Renal cortical epithelial cell (primary cell): ENCODE results near the gene UGT2A1. TPM values are rescaled to one million over a fixed set of nuclear protein-coding genes. Genes with fewer than 3 reads are reported as not detected.

Experiments used
- DNase-seq: peaks from one replicate; pipeline ENCODE4 v3.0.0-alpha.2; 2011; ENCODE audit warnings: low read depth
- total RNA-seq: library from RNA; depleted of rRNA; stranded (reverse); fragments of >200 nt; gene quantifications from 2 replicates; pipeline ENCODE4 v1.2.3, GENCODE V29; 2014

The UGT2A1 gene
- total RNA-seq, 1 donor from 2014 or later = not detected

DNA sequence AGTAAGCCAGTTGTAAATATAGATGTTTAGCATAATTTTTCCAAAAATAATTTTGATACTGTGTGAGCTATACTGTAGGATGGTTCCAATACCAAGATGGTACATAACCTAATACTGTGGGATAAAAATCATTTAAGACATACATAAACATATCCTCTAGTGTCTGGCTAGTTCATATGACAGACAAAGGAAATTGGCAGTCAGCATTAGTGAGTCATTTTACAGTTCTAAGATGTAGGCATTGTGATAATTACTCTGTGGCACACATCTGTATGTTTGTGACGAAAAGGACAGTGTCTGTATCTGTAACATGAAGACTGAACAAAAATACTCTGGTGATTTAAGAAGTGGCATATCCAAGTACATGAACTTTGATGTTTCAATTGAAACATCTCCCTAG is 63.2 kb downstream of the UGT2A1 start:
- no peak for DNase-seq

DNA sequence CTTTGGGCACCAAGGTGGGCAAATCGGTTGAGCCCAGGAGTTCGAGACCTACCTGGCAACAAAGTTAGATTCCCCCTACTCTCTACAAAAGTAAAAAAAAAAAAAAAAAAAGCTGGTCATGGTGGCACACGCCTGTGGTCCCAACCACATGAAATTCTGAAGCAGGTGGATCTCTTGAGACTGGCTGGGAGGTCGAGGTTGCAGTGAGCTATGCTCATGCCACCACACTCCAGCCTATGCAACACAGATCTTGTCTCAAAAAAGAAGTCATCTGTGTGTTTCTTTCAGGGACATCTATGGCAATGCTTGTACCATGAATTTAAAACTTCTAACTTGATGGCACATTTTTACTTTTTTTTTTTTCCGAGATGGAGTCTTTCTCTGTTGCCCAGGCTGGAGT is 68.9 kb downstream of the UGT2A1 start:
- DNase-seq = no peak

DNA sequence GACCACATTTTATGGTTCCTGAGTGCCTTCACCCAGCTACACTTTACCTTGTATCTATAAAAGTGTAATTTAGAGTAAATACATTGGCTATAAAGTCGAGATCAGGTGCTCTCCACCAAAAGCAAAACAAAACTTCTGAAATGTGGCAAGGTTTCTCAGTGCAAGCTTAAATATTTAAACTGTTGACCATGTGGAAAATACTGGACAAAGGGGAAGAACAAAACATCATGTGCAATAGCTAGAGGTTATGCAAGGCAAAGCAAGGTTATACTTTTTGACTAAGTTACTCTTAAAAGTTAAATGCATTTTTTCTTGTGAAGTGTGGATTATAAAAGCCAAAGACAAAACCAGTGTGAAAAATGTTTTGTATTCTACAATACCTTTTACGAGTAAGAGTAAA is 69.5 kb downstream of the UGT2A1 start:
- peak; percentile 33 for DNase-seq

DNA sequence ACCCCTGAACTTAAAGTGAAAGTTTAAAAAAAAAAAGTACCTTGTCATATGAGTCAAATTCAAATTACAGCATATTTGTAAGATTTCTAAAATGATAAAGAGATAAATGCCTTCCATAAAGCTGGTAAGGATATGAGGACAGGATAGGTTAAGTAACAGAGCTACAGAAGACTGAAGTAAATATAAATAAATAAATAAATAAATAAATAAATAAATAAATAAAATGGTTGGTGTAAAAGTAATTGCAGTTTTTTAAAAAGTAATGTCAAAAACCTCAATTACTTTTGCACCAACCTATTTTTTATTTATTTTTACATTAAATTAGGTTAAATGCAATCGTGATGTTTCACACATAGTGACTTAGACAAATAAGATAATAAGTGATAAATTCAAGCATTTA is 75.8 kb downstream of the UGT2A1 start:
- DNase-seq = no peak

DNA sequence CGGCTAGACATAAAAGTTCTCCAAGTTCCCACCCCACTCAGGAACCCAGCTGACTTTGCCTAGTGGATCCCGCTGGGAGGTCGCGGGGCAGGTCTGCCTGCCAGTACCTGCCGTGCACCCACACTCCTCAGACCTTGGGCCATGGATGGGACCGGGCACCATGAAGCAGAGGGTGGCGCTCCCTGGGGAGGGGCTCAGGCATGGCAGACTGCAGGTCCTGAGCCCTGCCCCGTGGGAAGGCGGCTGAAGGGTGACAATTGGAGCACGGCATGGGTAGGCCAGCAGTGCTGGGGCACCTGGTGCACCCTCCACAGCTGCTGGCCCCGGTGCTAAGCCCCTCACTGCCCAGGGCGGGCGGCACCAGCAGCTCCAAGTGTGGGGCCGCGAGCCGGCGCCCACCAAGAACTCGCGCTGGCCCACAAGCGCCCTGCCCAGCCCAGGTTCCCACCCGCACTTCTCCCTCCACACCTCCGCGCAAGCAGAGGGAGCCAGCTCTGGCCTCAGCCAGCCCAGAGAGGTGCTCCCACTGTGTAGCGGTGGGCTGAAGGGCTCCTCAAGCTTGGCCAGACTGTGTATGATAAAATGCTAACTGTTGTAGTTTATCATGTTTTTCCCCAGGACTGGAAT is 76.7 kb downstream of the UGT2A1 start:
- no peak for DNase-seq

DNA sequence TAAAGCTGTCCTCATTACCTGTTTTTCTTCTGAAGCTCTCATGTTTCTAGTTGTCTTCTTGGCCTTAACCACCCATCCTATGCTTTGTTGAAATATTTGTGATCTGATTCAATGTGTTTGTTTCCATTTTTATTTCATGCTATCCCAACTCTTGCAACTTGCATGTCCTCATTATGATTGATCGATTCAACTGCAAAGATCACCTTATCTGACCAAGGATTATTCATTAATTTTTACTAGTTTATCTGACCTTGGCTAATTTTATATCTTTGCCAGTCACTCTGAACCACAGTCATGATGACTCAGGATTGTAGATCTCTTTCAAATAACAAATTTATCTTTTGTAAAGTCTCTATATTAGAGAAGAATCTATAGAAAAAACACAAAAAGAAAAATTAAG is 84.3 kb downstream of the UGT2A1 start:
- no peak for DNase-seq

DNA sequence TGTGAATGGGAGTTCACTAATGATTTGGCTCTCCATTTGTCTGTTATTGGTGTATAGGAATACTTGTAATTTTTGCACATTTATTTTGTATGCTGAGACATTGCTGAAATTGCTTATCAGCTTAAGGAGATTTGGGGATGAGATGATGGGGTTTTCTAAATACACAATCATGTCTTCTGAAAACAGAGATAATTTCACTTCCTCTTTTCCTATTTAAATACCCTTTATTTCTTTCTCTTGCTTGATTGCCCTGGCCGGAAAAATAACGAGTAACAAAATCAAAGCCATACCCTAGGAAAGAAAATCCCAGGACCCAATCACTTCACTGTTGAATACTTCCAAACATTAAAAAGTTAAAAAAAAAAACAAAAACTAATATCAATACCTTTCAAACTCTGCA is 89.6 kb downstream of the UGT2A1 start:
- DNase-seq = no peak

DNA sequence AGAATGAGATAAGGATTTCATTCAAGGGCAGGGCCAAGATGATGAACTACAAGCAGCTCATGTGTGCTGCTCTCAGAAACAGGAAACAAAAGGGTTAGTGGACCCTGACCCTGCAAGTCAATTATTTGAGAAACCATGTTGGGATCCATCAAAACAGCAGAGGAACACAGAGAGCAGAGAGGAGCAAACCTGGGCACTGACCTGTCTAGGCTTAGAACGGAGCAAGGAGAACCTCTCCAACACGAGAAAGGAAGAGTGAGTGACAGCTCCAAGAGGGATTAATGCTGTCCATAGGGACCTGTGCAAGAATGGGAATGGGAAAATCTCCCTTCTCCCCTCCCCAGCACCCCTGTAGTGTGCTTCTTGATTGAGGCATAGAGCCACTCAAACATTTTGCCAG is 103.4 kb downstream of the UGT2A1 start:
- DNase-seq = no peak

DNA sequence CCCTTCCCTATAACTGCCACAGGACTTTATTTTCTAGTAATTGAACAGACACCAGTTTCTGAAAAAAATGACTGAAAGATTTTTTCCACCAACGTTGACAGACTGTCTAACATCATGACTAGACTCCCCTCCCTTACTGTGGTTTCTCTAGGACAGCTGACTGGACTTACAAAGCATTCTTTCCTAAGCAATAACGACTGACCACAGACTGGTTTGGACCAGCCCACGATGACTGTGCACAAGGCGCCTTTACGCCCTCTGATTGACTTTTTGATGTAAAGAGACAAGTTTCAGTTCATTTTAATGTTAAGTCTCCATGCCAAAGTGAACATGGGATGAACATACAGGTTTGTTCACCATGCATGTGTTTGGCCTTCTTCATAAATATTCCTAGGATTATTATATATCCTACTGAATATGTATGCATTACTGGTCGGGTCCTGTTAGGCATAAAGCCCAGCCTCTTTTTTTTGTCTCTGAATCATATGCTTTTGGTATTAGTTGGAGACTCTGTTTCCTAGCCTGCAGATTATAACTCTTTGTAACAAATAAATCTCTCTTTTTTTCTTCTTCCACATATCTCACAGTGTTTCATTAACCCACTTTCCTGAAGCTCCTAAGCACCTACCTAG is 106.8 kb downstream of the UGT2A1 start:
- peak; percentile 72 for DNase-seq

Other genes with a start within 250 kb of the UGT2A1 start
- gene UGT2B4, start 157.3 kb downstream of the UGT2A1 start, total RNA-seq = 0.15 and 0.69 TPM in 2 replicates
- not detected in 2 replicates for gene UGT2A2, start 13.6 kb downstream of the UGT2A1 start, total RNA-seq
- not detected in 2 replicates for gene SULT1B1, start 107.4 kb upstream of the UGT2A1 start, total RNA-seq
- 0.30 TPM in 1 of 2 replicates, not detected in the other for gene SULT1E1, start 206.9 kb upstream of the UGT2A1 start, total RNA-seq